OCI-LY3 (cell line): Measurements from ENCODE around the gene BBC3.

Experiments
- H2AFZ ChIP-seq: fragments of 200-600, 300-600 bp; shearing (Covaris generic); 2 replicates; pipeline ENCODE4 v1.6.0; 2014; ENCODE audit warnings: antibody characterized with exemption, low read depth, low read length
- H3K27ac ChIP-seq: fragments of 200-600, 300-600 bp; sonication (generic); 2 replicates; pipeline ENCODE4 v1.5.1; 2014; ENCODE audit warnings: mild to moderate bottlenecking, low read length, moderate library complexity, mixed read lengths
- H3K27me3 ChIP-seq: fragments of 200-600, 300-600 bp; sonication (generic); 2 replicates; pipeline ENCODE4 v1.6.1; 2014; ENCODE audit warnings: low read depth, low read length, mixed read lengths
- H3K36me3 ChIP-seq: fragments of 200-600, 300-600 bp; sonication (generic); replicated peaks from 2 replicates; pipeline ENCODE3; 2014; ENCODE audit warnings: low read depth, low read length, mixed read lengths
- H3K4me1 ChIP-seq: fragments of 300-600, 200-600 bp; sonication (generic); 2 replicates; pipeline ENCODE4 v1.6.1; 2014; ENCODE audit warnings: low read length, mixed read lengths
- H3K4me2 ChIP-seq: fragments of 200-600, 300-600 bp; sonication (generic); 2 replicates; pipeline ENCODE4 v1.6.1; 2014; ENCODE audit warnings: low read length, mixed read lengths
- H3K4me3 ChIP-seq: fragments of 300-600, 200-600 bp; sonication (generic); 2 replicates; pipeline ENCODE4 v1.5.1; 2014; ENCODE audit warnings: antibody characterized with exemption, mild to moderate bottlenecking, low read length, moderate library complexity
- H3K79me2 ChIP-seq: fragments of 300-600, 200-600 bp; shearing (Covaris generic); 2 replicates; pipeline ENCODE4 v1.6.1; 2014; ENCODE audit warnings: mild to moderate bottlenecking, low read length, mixed read lengths
- H3K9ac ChIP-seq: fragments of 300-600, 200-600 bp; shearing (Covaris generic); 2 replicates; pipeline ENCODE4 v1.6.0; 2014; ENCODE audit warnings: mild to moderate bottlenecking, low read length, moderate library complexity
- H3K9me3 ChIP-seq: fragments of 200-600, 300-600 bp; shearing (Covaris generic); 2 replicates; pipeline ENCODE4 v1.6.1; 2014; ENCODE audit warnings: low read length, mixed read lengths; ENCODE audit not compliant: insufficient read depth
- H4K20me1 ChIP-seq: fragments of 200-600, 300-600 bp; sonication (generic); 2 replicates; pipeline ENCODE4 v1.6.1; 2016; ENCODE audit warnings: low read length, mixed read lengths; ENCODE audit not compliant: insufficient read depth
- EZH2phosphoT487 ChIP-seq: fragments of 200-600 bp; shearing (Covaris generic); IDR thresholded peaks from 2 replicates; pipeline ENCODE4 v1.6.1; 2018; ENCODE audit warnings: antibody characterized with exemption, mixed run types, low read depth
- TF ChIP-seq, protein P1 (sequence below): fragments of 200-600, 300-600 bp; sonication (generic); IDR thresholded peaks from 2 replicates; pipeline ENCODE4 v1.5.1; 2014; ENCODE audit warnings: antibody characterized with exemption, low read length, low read depth

Gene BBC3

DNA sequence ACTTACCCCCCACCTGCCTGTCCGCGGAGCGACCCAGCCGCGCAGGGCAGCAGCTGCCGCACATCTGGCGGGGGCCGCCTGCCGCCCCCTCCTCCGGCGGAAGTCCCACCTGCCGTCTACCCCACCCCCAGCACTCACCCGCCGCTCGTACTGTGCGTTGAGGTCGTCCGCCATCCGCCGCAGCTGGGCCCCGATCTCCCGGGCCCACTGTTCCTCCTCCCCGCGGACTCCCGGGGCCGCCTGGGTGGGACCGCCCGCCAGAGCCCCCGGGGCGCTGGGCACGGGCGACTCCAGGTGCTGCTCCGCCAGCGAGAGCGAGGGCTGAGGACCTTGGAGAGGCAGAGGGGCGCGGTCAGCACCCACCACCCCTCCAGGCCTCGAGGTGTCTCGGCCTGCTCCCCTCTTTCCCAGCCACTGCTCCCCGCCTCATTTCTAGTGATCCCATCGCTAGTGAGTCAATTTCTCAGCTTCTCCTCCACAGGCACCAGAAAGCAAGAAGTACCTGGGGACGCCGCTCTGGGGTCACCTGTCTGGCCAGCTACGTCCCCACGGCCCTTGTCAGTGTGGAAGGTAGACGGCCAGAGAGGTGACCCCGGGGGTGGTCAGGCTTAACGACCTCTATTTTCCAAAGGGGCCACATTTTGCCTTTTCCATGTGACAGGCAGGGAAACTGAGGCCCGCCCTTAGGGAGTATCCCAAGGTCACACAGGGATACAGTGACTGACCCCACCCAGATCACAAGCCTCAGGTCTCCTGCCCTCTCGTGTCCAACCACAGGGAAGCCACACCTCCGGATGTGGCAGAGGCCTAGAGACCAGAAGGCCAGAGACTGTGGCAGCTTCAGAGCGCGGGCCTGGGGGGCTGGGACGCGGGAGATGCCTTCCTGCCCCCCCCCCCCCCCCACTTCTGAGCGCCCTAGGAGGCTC lies 4.3 kb downstream of the BBC3 start:
- Histone ChIP-seq H2AFZ (no peak overlapping the region), H3K27me3 (no peaks in the 10 kb centered on the region), H4K20me1 (peaks cover 24% of the 10 kb centered on the region), H3K4me2 (peak overlapping the region; percentile 89), H3K27ac (peak overlapping the region; percentile 88), H3K79me2 (peaks cover 40% of the 10 kb centered on the region), H3K9ac (peak overlapping the region; percentile 92), H3K4me1 (peaks cover 37% of the 10 kb centered on the region), H3K4me3 (peak overlapping the region; percentile 96), H3K9me3 (no peaks in the 10 kb centered on the region), H3K36me3 (peaks cover 13% of the 10 kb centered on the region)
- TF ChIP-seq EZH2phosphoT487 = no peak
- TF ChIP-seq, protein P1, sequence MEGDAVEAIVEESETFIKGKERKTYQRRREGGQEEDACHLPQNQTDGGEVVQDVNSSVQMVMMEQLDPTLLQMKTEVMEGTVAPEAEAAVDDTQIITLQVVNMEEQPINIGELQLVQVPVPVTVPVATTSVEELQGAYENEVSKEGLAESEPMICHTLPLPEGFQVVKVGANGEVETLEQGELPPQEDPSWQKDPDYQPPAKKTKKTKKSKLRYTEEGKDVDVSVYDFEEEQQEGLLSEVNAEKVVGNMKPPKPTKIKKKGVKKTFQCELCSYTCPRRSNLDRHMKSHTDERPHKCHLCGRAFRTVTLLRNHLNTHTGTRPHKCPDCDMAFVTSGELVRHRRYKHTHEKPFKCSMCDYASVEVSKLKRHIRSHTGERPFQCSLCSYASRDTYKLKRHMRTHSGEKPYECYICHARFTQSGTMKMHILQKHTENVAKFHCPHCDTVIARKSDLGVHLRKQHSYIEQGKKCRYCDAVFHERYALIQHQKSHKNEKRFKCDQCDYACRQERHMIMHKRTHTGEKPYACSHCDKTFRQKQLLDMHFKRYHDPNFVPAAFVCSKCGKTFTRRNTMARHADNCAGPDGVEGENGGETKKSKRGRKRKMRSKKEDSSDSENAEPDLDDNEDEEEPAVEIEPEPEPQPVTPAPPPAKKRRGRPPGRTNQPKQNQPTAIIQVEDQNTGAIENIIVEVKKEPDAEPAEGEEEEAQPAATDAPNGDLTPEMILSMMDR = no peak

DNA sequence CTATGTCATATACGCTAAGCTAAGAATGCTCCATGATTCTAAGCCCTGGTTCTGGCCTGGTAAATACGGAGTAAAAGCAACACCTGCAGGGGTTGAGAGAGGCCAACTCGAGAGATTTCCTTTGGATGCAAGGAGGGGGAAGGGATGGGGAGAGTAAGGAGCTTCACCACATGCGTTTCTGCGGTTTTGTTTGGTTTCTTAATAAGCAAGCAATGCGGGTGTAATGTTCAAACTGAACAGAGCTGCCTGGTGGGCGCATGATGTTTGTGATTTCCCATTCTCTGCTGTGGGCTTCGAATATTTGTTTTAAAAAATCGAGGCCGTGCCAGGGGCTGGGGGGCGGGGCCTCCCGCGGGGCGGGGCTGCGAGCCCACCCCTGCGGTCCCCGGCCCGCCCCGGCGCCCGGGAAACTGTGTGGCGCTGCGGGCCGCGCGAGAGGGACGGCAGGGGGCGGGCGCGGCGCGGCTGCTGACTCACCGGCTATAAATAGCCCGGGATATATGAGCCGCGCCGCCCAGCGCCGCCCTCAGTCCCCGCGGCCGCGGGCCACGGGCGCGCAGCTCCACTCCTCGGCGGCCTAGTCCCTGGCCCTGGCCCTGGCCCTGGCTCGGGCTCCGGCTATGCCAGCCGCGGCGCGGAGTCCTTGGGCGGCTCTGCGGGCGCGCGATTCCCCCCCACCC lies 5.1 kb downstream of the BBC3 start:
- peak overlapping the region; percentile 88 for H3K27ac ChIP-seq
- H3K9me3 ChIP-seq = no peaks in the 10 kb centered on the region
- H3K4me2 ChIP-seq = peak overlapping the region; percentile 89
- H3K4me3 ChIP-seq = peak overlapping the region; percentile 96
- H3K36me3 ChIP-seq = peaks cover 20% of the 10 kb centered on the region
- peak overlapping the region; percentile 92 for H3K9ac ChIP-seq
- H3K79me2 ChIP-seq = peaks cover 40% of the 10 kb centered on the region
- peaks cover 33% of the 10 kb centered on the region for H3K4me1 ChIP-seq
- peaks cover 28% of the 10 kb centered on the region for H4K20me1 ChIP-seq
- no peaks in the 10 kb centered on the region for H3K27me3 ChIP-seq
- no peak for TF ChIP-seq EZH2phosphoT487
- TF ChIP-seq, protein P1 = no peak; the same call in 1 of the 2 replicates
- no peak overlapping the region for H2AFZ ChIP-seq

DNA sequence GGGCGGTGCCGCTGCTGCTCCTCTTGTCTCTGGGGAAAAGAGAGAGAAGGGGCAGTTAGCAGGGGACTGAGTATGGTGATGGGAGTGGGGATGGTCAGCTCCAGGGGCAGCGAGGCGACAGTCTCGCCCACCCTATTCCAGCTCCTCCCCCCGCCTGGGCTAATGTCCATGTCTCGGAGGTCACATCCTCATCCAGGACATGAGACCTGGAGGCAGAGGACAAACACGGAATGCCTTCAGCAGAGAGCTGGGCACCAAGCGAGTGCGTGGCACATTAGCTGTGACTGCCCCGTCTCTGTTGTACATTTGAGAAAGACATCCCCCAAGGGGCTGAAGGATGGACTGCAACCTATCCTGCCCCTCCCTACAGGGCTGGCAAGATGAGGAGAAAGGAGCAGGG lies 9.1 kb downstream of the BBC3 start:
- H3K9ac ChIP-seq = no peak overlapping the region
- no peak for TF ChIP-seq EZH2phosphoT487
- TF ChIP-seq, protein P1 = no peak

More for the DNA sequence above, 9.1 kb downstream of the BBC3 start:
- Histone ChIP-seq H3K4me3 (no peak overlapping the region), H3K36me3 (peaks cover 24% of the 10 kb centered on the region), H3K4me2 (no peak overlapping the region), H3K27ac (no peak overlapping the region), H3K27me3 (no peaks in the 10 kb centered on the region), H3K4me1 (peaks cover 12% of the 10 kb centered on the region), H4K20me1 (peaks cover 18% of the 10 kb centered on the region), H3K9me3 (no peaks in the 10 kb centered on the region), H2AFZ (no peak overlapping the region), H3K79me2 (peaks cover 15% of the 10 kb centered on the region)
